SK-N-MC (cell line): Measurements from ENCODE around the gene BCDIN3D.

Experiments used
- EZH2 ChIP-seq: fragments of 200-600 bp; sonication (generic); IDR thresholded peaks from one replicate; pipeline ENCODE4 v1.6.1; 2017; ENCODE audit warnings: antibody characterized with exemption
- FOXP2 ChIP-seq: optimal IDR thresholded peaks from 2 replicates; pipeline ENCODE3; 2011; ENCODE audit warnings: mild to moderate bottlenecking, moderate library complexity; ENCODE audit not compliant: insufficient read depth; ENCODE audit errors: extremely low read length, control extremely low read depth
- POLR2AphosphoS5 ChIP-seq: IDR thresholded peaks from 2 replicates; pipeline ENCODE4 v1.6.1; 2012; ENCODE audit warnings: mild to moderate bottlenecking, low read depth, low read length, borderline replicate concordance

DNA sequence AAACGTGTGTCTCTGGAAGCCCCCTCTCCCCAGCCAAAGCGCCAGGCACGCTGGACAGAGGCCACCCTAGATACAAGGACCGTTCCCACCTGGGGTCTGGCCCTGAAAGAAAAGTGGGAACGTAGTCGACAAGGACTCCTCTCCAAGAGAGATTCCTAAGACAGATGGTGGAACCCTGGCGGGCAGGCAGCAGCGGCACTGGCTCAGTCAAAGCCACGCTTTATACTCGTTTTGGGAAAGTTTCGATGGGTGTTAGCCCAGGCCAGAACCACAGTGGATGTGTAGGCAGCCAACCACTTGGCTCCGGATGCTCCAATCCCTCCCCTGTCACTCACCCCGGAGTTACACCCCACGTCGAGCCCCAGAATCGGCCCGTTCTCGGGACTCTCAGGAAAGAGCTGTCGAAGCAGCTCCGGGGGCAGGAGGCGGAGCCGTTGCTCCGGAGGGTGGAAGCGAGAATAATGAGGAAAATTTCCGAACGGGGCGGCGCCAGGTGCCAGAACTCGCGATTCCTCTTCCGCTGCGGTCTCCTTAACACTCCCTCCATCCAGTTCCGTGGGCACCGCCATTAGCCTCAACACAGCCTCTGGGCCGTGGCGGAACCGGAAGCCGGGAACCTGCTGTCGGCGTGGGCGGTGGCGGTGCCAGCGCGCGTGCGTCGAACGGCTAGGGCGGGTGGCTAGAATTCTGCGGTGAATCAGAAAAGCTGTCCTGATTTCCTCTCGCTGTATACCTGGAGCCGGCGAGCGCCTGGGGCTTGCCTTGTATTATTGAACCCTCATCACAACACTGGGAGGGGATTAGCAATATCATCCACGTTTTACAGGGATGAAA, at the start of gene BCDIN3D:
- TF ChIP-seq POLR2AphosphoS5, result peak; percentile 93
- TF ChIP-seq EZH2, result no peak
- no peak for TF ChIP-seq FOXP2
